ENCODE measurements around the gene CCNK.

Gene CCNK

GRCh38 chr14:99559286-99559990 is 78.2 kb downstream of the CCNK start (continued):
- TF ChIP-seq CREB5 (CRISPR knock-in tag; IDR thresholded peaks at IDR 0.05; ENCODE audit: low read depth) (no peak), BACH2 (CRISPR knock-in tag; IDR thresholded peaks at IDR 0.05; ENCODE audit: borderline replicate concordance) (no peak), ZFP3 (CRISPR knock-in tag; IDR thresholded peaks at IDR 0.05) (no peak)

GRCh38 chr14:99560403-99560802 is 79.2 kb downstream of the CCNK start:
- no peak for TF ChIP-seq OSR1 (CRISPR knock-in tag; IDR thresholded peaks at IDR 0.05)
- no peak for TF ChIP-seq CREB5 (CRISPR knock-in tag; IDR thresholded peaks at IDR 0.05; ENCODE audit: low read depth)
- TF ChIP-seq, protein P1, sequence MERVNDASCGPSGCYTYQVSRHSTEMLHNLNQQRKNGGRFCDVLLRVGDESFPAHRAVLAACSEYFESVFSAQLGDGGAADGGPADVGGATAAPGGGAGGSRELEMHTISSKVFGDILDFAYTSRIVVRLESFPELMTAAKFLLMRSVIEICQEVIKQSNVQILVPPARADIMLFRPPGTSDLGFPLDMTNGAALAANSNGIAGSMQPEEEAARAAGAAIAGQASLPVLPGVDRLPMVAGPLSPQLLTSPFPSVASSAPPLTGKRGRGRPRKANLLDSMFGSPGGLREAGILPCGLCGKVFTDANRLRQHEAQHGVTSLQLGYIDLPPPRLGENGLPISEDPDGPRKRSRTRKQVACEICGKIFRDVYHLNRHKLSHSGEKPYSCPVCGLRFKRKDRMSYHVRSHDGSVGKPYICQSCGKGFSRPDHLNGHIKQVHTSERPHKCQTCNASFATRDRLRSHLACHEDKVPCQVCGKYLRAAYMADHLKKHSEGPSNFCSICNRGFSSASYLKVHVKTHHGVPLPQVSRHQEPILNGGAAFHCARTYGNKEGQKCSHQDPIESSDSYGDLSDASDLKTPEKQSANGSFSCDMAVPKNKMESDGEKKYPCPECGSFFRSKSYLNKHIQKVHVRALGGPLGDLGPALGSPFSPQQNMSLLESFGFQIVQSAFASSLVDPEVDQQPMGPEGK (CRISPR knock-in tag; IDR thresholded peaks at IDR 0.05; ENCODE audit: borderline replicate concordance) = no peak
- no peak for TF ChIP-seq ZNF565 (CRISPR knock-in tag; conservative IDR thresholded peaks at IDR 0.05; ENCODE audit: low read depth)
- TF ChIP-seq ESRRG (CRISPR knock-in tag; IDR thresholded peaks at IDR 0.05) = no peak
- no peak for TF ChIP-seq CSRNP3 (CRISPR knock-in tag; IDR thresholded peaks at IDR 0.05)
- no peak for TF ChIP-seq TOX (CRISPR knock-in tag; IDR thresholded peaks at IDR 0.05; ENCODE audit: borderline replicate concordance)
- no peak for TF ChIP-seq SNAI2 (CRISPR knock-in tag; IDR thresholded peaks at IDR 0.05)
- no peak for TF ChIP-seq PPARA (CRISPR knock-in tag; IDR thresholded peaks at IDR 0.05; ENCODE audit: borderline replicate concordance)
- TF ChIP-seq BACH2 (CRISPR knock-in tag; IDR thresholded peaks at IDR 0.05; ENCODE audit: borderline replicate concordance) = no peak
- no peak for TF ChIP-seq CSDC2 (CRISPR knock-in tag; IDR thresholded peaks at IDR 0.05)
- no peak for ATAC-seq

GRCh38 chr14:99560922-99561683 is 79.9 kb downstream of the CCNK start:
- ATAC-seq = no peak
- TF ChIP-seq ARNTL (CRISPR knock-in tag; IDR thresholded peaks at IDR 0.05; ENCODE audit: borderline replicate concordance, low read depth) = no peak
- TF ChIP-seq TSHZ2 (CRISPR knock-in tag; IDR thresholded peaks at IDR 0.05) = no peak
- no peak for TF ChIP-seq ZC3H10 (CRISPR knock-in tag; IDR thresholded peaks at IDR 0.05)
- no peak for TF ChIP-seq OSR1 (CRISPR knock-in tag; IDR thresholded peaks at IDR 0.05)
- no peak for TF ChIP-seq ZFP30 (CRISPR knock-in tag; IDR thresholded peaks at IDR 0.05)
- no peak for TF ChIP-seq BACH2 (CRISPR knock-in tag; IDR thresholded peaks at IDR 0.05; ENCODE audit: borderline replicate concordance)
- TF ChIP-seq TOX (CRISPR knock-in tag; IDR thresholded peaks at IDR 0.05; ENCODE audit: borderline replicate concordance) = no peak
- TF ChIP-seq ZNF8 (CRISPR knock-in tag; IDR thresholded peaks at IDR 0.05) = no peak
- TF ChIP-seq SNAI2 (CRISPR knock-in tag; IDR thresholded peaks at IDR 0.05) = no peak
- TF ChIP-seq CSDC2 (CRISPR knock-in tag; IDR thresholded peaks at IDR 0.05) = no peak
- TF ChIP-seq CREB5 (CRISPR knock-in tag; IDR thresholded peaks at IDR 0.05; ENCODE audit: low read depth) = no peak
- TF ChIP-seq RARB (CRISPR knock-in tag; IDR thresholded peaks at IDR 0.05) = no peak
- TF ChIP-seq GLIS3 (CRISPR knock-in tag; IDR thresholded peaks at IDR 0.05) = no peak
- TF ChIP-seq, protein P1 (CRISPR knock-in tag; IDR thresholded peaks at IDR 0.05; ENCODE audit: borderline replicate concordance) = no peak
- TF ChIP-seq ZNF70 (CRISPR knock-in tag; IDR thresholded peaks at IDR 0.05) = no peak

All from SK-N-SH treated with all-trans-retinoic acid at 6 μM for 48 hours (cell line).